Transverse colon (tissue), 4 donors: Measurements from ENCODE around the gene CGNL1. TPM values are rescaled to one million over a fixed set of nuclear protein-coding genes. Genes with fewer than 3 reads are reported as not detected.

Source experiments
- DNase-seq: peaks from one replicate; pipeline ENCODE4 v3.0.0-alpha.2; 2019
- H3K27ac ChIP-seq, 4 donors: fragments of 200-600 bp; sonication (generic); 2 replicates each; pipeline ENCODE4 v1.5.1; 2016 to 2018; ENCODE audit warnings: inconsistent platforms in 4 of 4
- H3K27me3 ChIP-seq: fragments of 200-600 bp; sonication (generic); 2 replicates; pipeline ENCODE4 v1.5.1; 2017; ENCODE audit warnings: inconsistent platforms
- H3K36me3 ChIP-seq, 4 donors: fragments of 200-600 bp; sonication (generic); 2 replicates each; pipeline ENCODE4 v1.5.1; 2017 to 2019; ENCODE audit warnings: inconsistent platforms in 4 of 4
- H3K4me1 ChIP-seq, 4 donors: fragments of 200-600 bp; sonication (generic); 2 replicates each; pipeline ENCODE4 v1.5.1; 2017 to 2020; ENCODE audit warnings: inconsistent platforms in 4 of 4
- H3K4me3 ChIP-seq, 4 donors: fragments of 200-600 bp; sonication (generic); 1 replicate in 1 of 4; 2 replicates in 3 of 4; pipeline versions ENCODE4 v1.5.1 to v1.6.1; 2017 to 2019; ENCODE audit warnings: inconsistent platforms in 4 of 4
- H3K9me3 ChIP-seq, 2 donors: fragments of 200-600 bp; sonication (generic); 2 replicates each; pipeline ENCODE4 v1.5.1; 2017 to 2019; ENCODE audit warnings: inconsistent platforms in 2 of 2
- CTCF ChIP-seq, 5 experiments: fragments of 200-600 bp in 3 of 5; fragments of 450-650 bp in 2 of 5; sonication (generic) in 3 of 5; IDR thresholded peaks; 1 replicate in 2 of 5; 2 replicates in 3 of 5; pipeline ENCODE4 v1.5.1; 2016 to 2017; ENCODE audit warnings: antibody characterized with exemption in 5 of 5, inconsistent platforms in 3 of 5, mild to moderate bottlenecking in 2 of 5, moderate library complexity in 1 of 5
- EP300 ChIP-seq: sonication (generic); formaldehyde crosslinking; IDR thresholded peaks from one replicate; pipeline ENCODE4 v1.6.1; 2017; ENCODE audit warnings: antibody characterized with exemption, low read depth
- POLR2A ChIP-seq: fragments of 450-650 bp; IDR thresholded peaks from one replicate; pipeline ENCODE4 v1.6.1; 2016; ENCODE audit warnings: antibody characterized with exemption, mild to moderate bottlenecking, moderate library complexity
- POLR2AphosphoS5 ChIP-seq, 3 donors: sonication (generic); formaldehyde crosslinking; IDR thresholded peaks; one replicate each; pipeline ENCODE4 v1.6.1; 2016; ENCODE audit warnings: antibody characterized with exemption in 3 of 3
- WGBS, 2 donors: methylation state at CpG; one replicate each; pipeline ENCODE4 v1.1.5; 2018; ENCODE audit warnings: low coverage in 1 of 2; 5-methylcytosine and 5-hydroxymethylcytosine counted together
- in situ Hi-C, 4 donors: fragments of 200-750 bp; cut with MboI; loops; one replicate each; pipeline versions ENCODE4 v1.15.0 to v1.15.1; 2017; ENCODE audit warnings: low sequenced_read_pairs in 3 of 4, low pct_ligation_motif_present in 1 of 4, low pct_unique_long_range_greater_than_20kb in 1 of 4
- intact Hi-C: fragments of 100-400 bp; cut with DNase I; formaldehyde crosslinking; loops from one replicate; pipeline ENCODE4 v1.15.1; 2023; ENCODE audit warnings: low total_unique reads
- total RNA-seq, 4 donors: library from RNA; depleted of rRNA; stranded (reverse); fragments of >200 nt; gene quantifications; one replicate each; pipeline ENCODE4 v1.1.0, GENCODE V29; 2016

CGNL1 gene
- total RNA-seq, 4 donors from 2014 or later, result 1.1 to 2.2 (median 1.8) TPM

- no peaks in the 10 kb centered on the region for H3K9me3 ChIP-seq
- in situ Hi-C loops (loop anchor here in 2 of 4 donors (10.0 to 25.0 kb wide), 2 partner anchors 309 to 522 kb away; no protein-coding TSS in a partner anchor), intact Hi-C loops (no loop called here)
- 75 to 85% methylated on average over 5 to 8 of the region's 8 CpGs for WGBS, 2 donors
- H3K27me3 ChIP-seq, result no peaks in the 10 kb centered on the region
- H3K36me3 ChIP-seq, result no peaks in the 10 kb centered on the region
- no peak for TF ChIP-seq EP300
- no peak for TF ChIP-seq CTCF (IDR thresholded peaks at IDR 0.05)
- TF ChIP-seq POLR2AphosphoS5 (IDR thresholded peaks at IDR 0.05), result no peak
- TF ChIP-seq POLR2A, result no peak
- H3K4me1 ChIP-seq, result peaks cover 0 to 15% (median 6%) of the 10 kb centered on the region in 4 donors
- no peak overlapping the region for H3K27ac ChIP-seq
- H3K4me3 ChIP-seq, result no peak overlapping the region
- DNase-seq, result no peak
Observed at GRCh38 chr15:57552678-57553334, 176.5 kb downstream of the CGNL1 start.

GRCh38 chr15:57553526-57553925 is 177.2 kb downstream of the CGNL1 start:
- Histone ChIP-seq H3K4me1 (peaks cover 0 to 12% (median 6%) of the 10 kb centered on the region in 4 donors), H3K9me3 (no peaks in the 10 kb centered on the region), H3K27me3 (no peaks in the 10 kb centered on the region), H3K27ac (no peak overlapping the region), H3K36me3 (no peaks in the 10 kb centered on the region), H3K4me3 (no peak overlapping the region)
- TF ChIP-seq EP300, result no peak
- TF ChIP-seq POLR2A, result no peak
- TF ChIP-seq CTCF (IDR thresholded peaks at IDR 0.05), result no peak
- TF ChIP-seq POLR2AphosphoS5 (IDR thresholded peaks at IDR 0.05), result no peak
- in situ Hi-C loops (loop anchor here in 2 of 4 donors (10.0 to 25.0 kb wide), 2 partner anchors 309 to 521 kb away; no protein-coding TSS in a partner anchor), intact Hi-C loops (no loop called here)
- no peak for DNase-seq
- WGBS, 2 donors, result 88% methylated on average over 4 of the region's 5 CpGs; no CpG with 5 or more reads in 1 of the 2 donors

- Histone ChIP-seq H3K4me3 (no peak overlapping the region), H3K9me3 (no peaks in the 10 kb centered on the region), H3K36me3 (no peaks in the 10 kb centered on the region), H3K27me3 (no peaks in the 10 kb centered on the region), H3K27ac (no peak overlapping the region), H3K4me1 (peaks cover 0 to 11% (median 3%) of the 10 kb centered on the region in 4 donors)
- WGBS, 2 donors, result 69 to 70% methylated on average over 4 to 10 of the region's 10 CpGs
- TF ChIP-seq POLR2A (no peak), CTCF (IDR thresholded peaks at IDR 0.05) (no peak), EP300 (no peak), POLR2AphosphoS5 (IDR thresholded peaks at IDR 0.05) (no peak)
- intact Hi-C loops, result no loop called here
- in situ Hi-C loops, result loop anchor here in 2 of 4 donors (10.0 to 25.0 kb wide), 2 partner anchors 308 to 521 kb away; no protein-coding TSS in a partner anchor
- no peak for DNase-seq
Observed at GRCh38 chr15:57554063-57554811, 177.9 kb downstream of the CGNL1 start.

DNA sequence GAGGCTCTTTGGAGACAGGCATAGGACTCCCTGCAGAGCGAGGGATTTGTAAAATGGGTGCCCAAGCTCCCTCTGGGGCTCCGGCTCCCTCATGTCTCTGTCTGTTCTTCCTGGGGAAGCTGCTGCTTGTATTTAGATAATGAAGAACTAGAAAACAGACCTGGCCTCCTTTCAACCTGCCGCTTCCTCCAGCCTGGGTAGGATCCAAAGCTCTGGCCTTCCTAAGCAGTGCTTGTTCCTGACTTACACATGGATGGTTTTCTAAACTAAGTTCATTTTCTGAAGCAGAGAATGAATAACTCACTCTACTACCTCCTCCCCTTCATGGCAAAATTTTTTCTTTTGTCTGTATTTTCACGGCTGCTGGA is 178.5 kb downstream of the CGNL1 start:
- Histone ChIP-seq H3K27ac (no peak overlapping the region), H3K4me1 (peaks cover 0 to 11% (median 3%) of the 10 kb centered on the region in 4 donors), H3K36me3 (no peaks in the 10 kb centered on the region), H3K4me3 (no peak overlapping the region), H3K9me3 (no peaks in the 10 kb centered on the region), H3K27me3 (no peaks in the 10 kb centered on the region)
- TF ChIP-seq EP300 (no peak), POLR2AphosphoS5 (IDR thresholded peaks at IDR 0.05) (no peak), POLR2A (no peak), CTCF (IDR thresholded peaks at IDR 0.05) (no peak)
- no peak for DNase-seq
- in situ Hi-C loops (loop anchor here in 2 of 4 donors (10.0 to 25.0 kb wide), 2 partner anchors 308 to 520 kb away; no protein-coding TSS in a partner anchor), intact Hi-C loops (no loop called here)
- 80 to 94% methylated on average over 1 to 4 of the region's 4 CpGs for WGBS, 2 donors
